K562 (cell line): Measurements from ENCODE around the gene TMEM69. TPM values are rescaled to one million over a fixed set of nuclear protein-coding genes. Genes with fewer than 3 reads are reported as not detected.

Experiments used
- ETV1 ChIP-seq: fragments of 450-650 bp; conservative IDR thresholded peaks from 2 replicates; pipeline ENCODE4 v1.6.1; 2016; ENCODE audit warnings: missing genetic modification characterization, control low read depth, low read depth, missing compliant biosample characterization
- GATA2 ChIP-seq: sonication (generic); formaldehyde crosslinking; IDR thresholded peaks from 2 replicates; pipeline ENCODE4 v1.4.0; 2020; ENCODE audit warnings: mild to moderate bottlenecking, missing genetic modification reagents
- HIVEP1 ChIP-seq: fragments of 250-450 bp; sonication (Bioruptor Pico); IDR thresholded peaks from 2 replicates; pipeline ENCODE4 v1.4.0; 2020; ENCODE audit warnings: mild to moderate bottlenecking
- ILK ChIP-seq: fragments of 450-650 bp; IDR thresholded peaks from 2 replicates; pipeline ENCODE4 v1.6.1; 2016; ENCODE audit warnings: missing genetic modification characterization, low read depth, mild to moderate bottlenecking, missing compliant biosample characterization, moderate library complexity, borderline replicate concordance
- JUN ChIP-seq, 2 experiments: sonication (generic) in 1 of 2; formaldehyde crosslinking in 1 of 2; IDR thresholded peaks; 2 replicates each; pipeline versions ENCODE4 v1.6.1 to v1.8.0; 2012 to 2022; ENCODE audit warnings: borderline replicate concordance in 2 of 2, mild to moderate bottlenecking in 2 of 2, improper control_type of control experiment in 1 of 2, low read depth in 1 of 2, low read length in 1 of 2, missing genetic modification reagents in 1 of 2
- NFIC ChIP-seq: fragments of 450-650 bp; IDR thresholded peaks from 2 replicates; pipeline ENCODE4 v1.6.1; 2017; ENCODE audit warnings: mild to moderate bottlenecking, inconsistent platforms
- PCBP1 ChIP-seq: fragments of 200-400 bp; formaldehyde crosslinking; IDR thresholded peaks from 2 replicates; pipeline ENCODE4 v1.6.1; 2018; ENCODE audit warnings: mild to moderate bottlenecking, low read depth, low read length; ENCODE audit not compliant: poor library complexity, severe bottlenecking
- SMARCC2 ChIP-seq: fragments of 450-650 bp; IDR thresholded peaks from 2 replicates; pipeline ENCODE4 v1.6.1; 2017; ENCODE audit warnings: antibody characterized with exemption, moderate library complexity, mild to moderate bottlenecking, low read depth
- SRF ChIP-seq, 2 experiments: fragments of 250-450, 450-650 bp in 1 of 2; sonication (Bioruptor Pico) in 1 of 2; sonication (generic) in 1 of 2; formaldehyde crosslinking; IDR thresholded peaks; 2 replicates each; pipeline versions ENCODE4 v1.5.0 to v1.5.1; 2020 to 2022; ENCODE audit warnings: mild to moderate bottlenecking in 1 of 2, missing genetic modification reagents in 1 of 2
- XRCC4 ChIP-seq: IDR thresholded peaks from one replicate; pipeline ENCODE4 v1.6.1; 2011; ENCODE audit not compliant: insufficient read depth, insufficient read length; ENCODE audit errors: extremely low read depth
- ZNF146 ChIP-seq: IDR thresholded peaks from one replicate; pipeline ENCODE4 v1.6.1; 2018; ENCODE audit warnings: missing compliant biosample characterization; ENCODE audit not compliant: unreplicated experiment
- ZNF232 ChIP-seq: sonication (generic); formaldehyde crosslinking; IDR thresholded peaks from 2 replicates; pipeline ENCODE4 v1.8.0; 2022; ENCODE audit warnings: mild to moderate bottlenecking, missing genetic modification reagents
- ZNF384 ChIP-seq: IDR thresholded peaks from 2 replicates; pipeline ENCODE4 v1.6.1; 2012; ENCODE audit warnings: low read depth, low read length, improper control_type of control experiment
- ZNF785 ChIP-seq: fragments of 250-450 bp; sonication (Bioruptor Pico); IDR thresholded peaks from 2 replicates; pipeline ENCODE4 v1.4.0; 2020; ENCODE audit warnings: mild to moderate bottlenecking
- polyA plus RNA-seq, 8 experiments: library from polyadenylated mRNA; depleted of rRNA in 4 of 8; stranded (reverse) in 5 of 8; unstranded in 3 of 8; fragments of >200 nt; fragmentation: Nextera tagmentation in 2 of 8; fragmentation: Illumina TruSeq in 1 of 8; extraction: Ambion mirVana in 2 of 8; extraction: Trizol in 1 of 8; gene quantifications; 2 replicates each; pipeline versions ENCODE4 v1.2.1 to v1.2.3, GENCODE V29; 2011 to 2014; ENCODE audit warnings: inconsistent platforms in 1 of 8, missing spikeins in 1 of 8
- total RNA-seq, 7 experiments: library from RNA; depleted of rRNA in 6 of 7; stranded (reverse); fragments of >200 nt in 6 of 7; fragmentation: Illumina TruSeq in 2 of 7; extraction: Trizol in 2 of 7; gene quantifications; 2 replicates each; pipeline versions ENCODE4 v1.2.1 to v1.2.3, GENCODE V29; 2011 to 2021; ENCODE audit warnings: low replicate concordance in 1 of 7
- TF ChIP-seq, protein P1 (sequence below): fragments of 150-350 bp; conservative IDR thresholded peaks from 2 replicates; pipeline ENCODE4 v1.6.1; 2014; ENCODE audit warnings: low read length
- TF ChIP-seq, protein P2 (sequence below), 2 experiments: IDR thresholded peaks; 2 replicates each; pipeline ENCODE4 v1.6.1; 2011; ENCODE audit warnings: borderline replicate concordance in 1 of 2, control low read depth in 1 of 2, low read depth in 1 of 2, low read length in 1 of 2, mild to moderate bottlenecking in 1 of 2, mixed read lengths in 1 of 2, moderate library complexity in 1 of 2; ENCODE audit not compliant: insufficient read depth in 1 of 2, insufficient read length in 1 of 2, poor library complexity in 1 of 2, severe bottlenecking in 1 of 2; ENCODE audit errors: extremely low read depth in 1 of 2
- TF ChIP-seq, protein P3 (sequence below): IDR thresholded peaks from 2 replicates; pipeline ENCODE4 v1.6.1; 2012; ENCODE audit warnings: low read depth, low read length, improper control_type of control experiment, borderline replicate concordance
- TF ChIP-seq, protein P4 (sequence below): fragments of 450-650 bp; formaldehyde crosslinking; IDR thresholded peaks from 2 replicates; pipeline ENCODE4 v1.4.0; 2020; ENCODE audit warnings: mild to moderate bottlenecking, moderate library complexity

Gene TMEM69
- total and polyA plus RNA-seq, 9 of the 15 experiments (the other 6 are each of a cell fraction or from before 2014, with no cell fraction given) = 47.3 to 248 (median 103) TPM

DNA sequence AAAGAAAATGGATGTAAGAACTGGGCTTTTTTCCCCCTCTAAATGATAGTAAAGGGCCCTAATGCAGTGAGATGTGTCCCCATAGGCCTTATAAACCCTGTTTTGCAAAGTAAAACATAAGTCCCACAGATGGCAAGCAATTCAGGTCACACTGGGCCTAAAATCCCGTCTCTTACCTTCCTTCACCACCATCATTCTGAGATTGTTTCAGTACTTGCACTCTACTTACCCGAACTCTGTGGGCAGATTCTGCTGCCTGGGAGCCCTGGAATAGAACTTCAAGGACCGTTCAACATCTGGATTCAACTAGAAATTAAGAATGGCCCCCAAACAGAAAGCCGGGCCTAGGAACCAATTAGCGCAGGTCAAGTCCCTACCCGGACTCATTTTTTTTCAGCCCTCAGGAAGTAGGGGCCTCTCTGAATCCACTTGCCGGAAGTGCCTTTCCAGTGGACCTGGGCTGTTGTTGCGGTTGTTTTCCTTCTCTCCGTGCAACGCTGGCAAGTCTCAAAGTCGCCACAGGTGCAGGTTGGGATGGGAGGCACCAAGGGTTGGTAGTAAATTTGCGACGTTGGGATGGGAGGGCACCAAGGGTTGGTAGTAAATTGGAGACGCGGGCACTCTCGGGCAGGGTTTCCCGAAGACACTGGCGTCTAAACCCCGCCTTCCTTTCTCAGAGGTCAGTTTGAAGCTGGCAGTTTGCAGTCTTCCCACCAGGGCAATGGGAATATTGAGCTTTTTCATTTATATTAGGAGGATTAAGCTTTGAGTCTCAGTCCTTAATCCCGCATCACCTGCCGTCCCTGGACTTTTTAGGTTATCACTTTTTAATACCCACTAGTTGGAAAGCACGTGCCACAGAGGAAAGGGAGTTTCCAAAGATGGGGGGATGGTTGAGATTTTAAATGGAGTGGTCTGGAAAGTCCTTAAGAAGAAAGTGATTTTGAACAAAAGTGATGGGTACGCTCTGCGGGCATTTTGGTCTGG lies at the start of gene TMEM69 (continued):
- TF ChIP-seq, protein P1, sequence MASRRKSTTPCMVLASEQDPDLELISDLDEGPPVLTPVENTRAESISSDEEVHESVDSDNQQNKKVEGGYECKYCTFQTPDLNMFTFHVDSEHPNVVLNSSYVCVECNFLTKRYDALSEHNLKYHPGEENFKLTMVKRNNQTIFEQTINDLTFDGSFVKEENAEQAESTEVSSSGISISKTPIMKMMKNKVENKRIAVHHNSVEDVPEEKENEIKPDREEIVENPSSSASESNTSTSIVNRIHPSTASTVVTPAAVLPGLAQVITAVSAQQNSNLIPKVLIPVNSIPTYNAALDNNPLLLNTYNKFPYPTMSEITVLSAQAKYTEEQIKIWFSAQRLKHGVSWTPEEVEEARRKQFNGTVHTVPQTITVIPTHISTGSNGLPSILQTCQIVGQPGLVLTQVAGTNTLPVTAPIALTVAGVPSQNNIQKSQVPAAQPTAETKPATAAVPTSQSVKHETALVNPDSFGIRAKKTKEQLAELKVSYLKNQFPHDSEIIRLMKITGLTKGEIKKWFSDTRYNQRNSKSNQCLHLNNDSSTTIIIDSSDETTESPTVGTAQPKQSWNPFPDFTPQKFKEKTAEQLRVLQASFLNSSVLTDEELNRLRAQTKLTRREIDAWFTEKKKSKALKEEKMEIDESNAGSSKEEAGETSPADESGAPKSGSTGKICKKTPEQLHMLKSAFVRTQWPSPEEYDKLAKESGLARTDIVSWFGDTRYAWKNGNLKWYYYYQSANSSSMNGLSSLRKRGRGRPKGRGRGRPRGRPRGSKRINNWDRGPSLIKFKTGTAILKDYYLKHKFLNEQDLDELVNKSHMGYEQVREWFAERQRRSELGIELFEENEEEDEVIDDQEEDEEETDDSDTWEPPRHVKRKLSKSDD = peak; percentile 87; the same call in 1 of the 2 replicates
- TF ChIP-seq ZNF232 (no peak), HIVEP1 (CRISPR knock-in tag) (0 out of 2 replicates have a peak, but pooled peaks have one; percentile 51), ILK (no peak), ETV1 (tag) (peak; percentile 77), SMARCC2 (no peak), ZNF785 (CRISPR knock-in tag) (no peak), ZNF146 (CRISPR knock-in tag) (no peak), XRCC4 (no peak), PCBP1 (no peak), NFIC (peak; percentile 50), SRF (CRISPR knock-in tag; IDR thresholded peaks at IDR 0.05) (peak in 1 of 2 experiments; percentile 42; a peak in 1 of 4 replicates), GATA2 (CRISPR knock-in tag) (no peak), ZNF384 (peak; percentile 67; the same call in 1 of the 2 replicates), JUN (IDR thresholded peaks at IDR 0.05; ENCODE audit: borderline replicate concordance, low read depth, low read length) (peak; percentile 68; the same call in 1 of the 2 replicates), JUN (CRISPR knock-in tag; IDR thresholded peaks at IDR 0.05; ENCODE audit: borderline replicate concordance) (no peak)
- TF ChIP-seq, protein P2, sequence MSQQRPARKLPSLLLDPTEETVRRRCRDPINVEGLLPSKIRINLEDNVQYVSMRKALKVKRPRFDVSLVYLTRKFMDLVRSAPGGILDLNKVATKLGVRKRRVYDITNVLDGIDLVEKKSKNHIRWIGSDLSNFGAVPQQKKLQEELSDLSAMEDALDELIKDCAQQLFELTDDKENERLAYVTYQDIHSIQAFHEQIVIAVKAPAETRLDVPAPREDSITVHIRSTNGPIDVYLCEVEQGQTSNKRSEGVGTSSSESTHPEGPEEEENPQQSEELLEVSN (IDR thresholded peaks at IDR 0.05; ENCODE audit: borderline replicate concordance in 1 of 2, extremely low read depth in 1 of 2, insufficient read depth in 1 of 2, insufficient read length in 1 of 2, low read depth in 1 of 2, low read length in 1 of 2, poor library complexity in 1 of 2, severe bottlenecking in 1 of 2) = peak in 1 of 2 experiments; percentile 26
- TF ChIP-seq, protein P3, sequence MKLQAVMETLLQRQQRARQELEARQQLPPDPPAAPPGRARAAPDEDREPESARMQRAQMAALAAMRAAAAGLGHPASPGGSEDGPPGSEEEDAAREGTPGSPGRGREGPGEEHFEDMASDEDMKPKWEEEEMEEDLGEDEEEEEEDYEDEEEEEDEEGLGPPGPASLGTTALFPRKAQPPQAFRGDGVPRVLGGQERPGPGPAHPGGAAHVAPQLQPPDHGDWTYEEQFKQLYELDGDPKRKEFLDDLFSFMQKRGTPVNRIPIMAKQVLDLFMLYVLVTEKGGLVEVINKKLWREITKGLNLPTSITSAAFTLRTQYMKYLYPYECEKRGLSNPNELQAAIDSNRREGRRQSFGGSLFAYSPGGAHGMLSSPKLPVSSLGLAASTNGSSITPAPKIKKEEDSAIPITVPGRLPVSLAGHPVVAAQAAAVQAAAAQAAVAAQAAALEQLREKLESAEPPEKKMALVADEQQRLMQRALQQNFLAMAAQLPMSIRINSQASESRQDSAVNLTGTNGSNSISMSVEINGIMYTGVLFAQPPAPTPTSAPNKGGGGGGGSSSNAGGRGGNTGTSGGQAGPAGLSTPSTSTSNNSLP = peak; percentile 67; the same call in 1 of the 2 replicates
- TF ChIP-seq, protein P4, sequence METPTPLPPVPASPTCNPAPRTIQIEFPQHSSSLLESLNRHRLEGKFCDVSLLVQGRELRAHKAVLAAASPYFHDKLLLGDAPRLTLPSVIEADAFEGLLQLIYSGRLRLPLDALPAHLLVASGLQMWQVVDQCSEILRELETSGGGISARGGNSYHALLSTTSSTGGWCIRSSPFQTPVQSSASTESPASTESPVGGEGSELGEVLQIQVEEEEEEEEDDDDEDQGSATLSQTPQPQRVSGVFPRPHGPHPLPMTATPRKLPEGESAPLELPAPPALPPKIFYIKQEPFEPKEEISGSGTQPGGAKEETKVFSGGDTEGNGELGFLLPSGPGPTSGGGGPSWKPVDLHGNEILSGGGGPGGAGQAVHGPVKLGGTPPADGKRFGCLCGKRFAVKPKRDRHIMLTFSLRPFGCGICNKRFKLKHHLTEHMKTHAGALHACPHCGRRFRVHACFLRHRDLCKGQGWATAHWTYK (CRISPR knock-in tag) = no peak; the same call in none of the 2 replicates
